Stimulated activated naive CD4-positive, alpha-beta T cell treated with Interleukin-2 at 50 U/mL for 16 hours (primary cell): Measurements from ENCODE around the gene EFCAB3.
"Not testable (repeated sequence)": the region's sequence is repeated elsewhere in the genome, so short reads cannot be mapped to it uniquely, and the experiment has no call there.

ENCODE experiments used
- DNase-seq: peaks from one replicate; lab custom pipeline; 2025; lab: John Stamatoyannopoulos, UW

EFCAB3 gene

GRCh38 chr17:62465271-62465670, 84.9 kb downstream of the EFCAB3 start:
- not testable (repeated sequence) for DNase-seq
